GM23338 (cell line): ENCODE measurements around the gene ZFHX3. TPM values are rescaled to one million over a fixed set of nuclear protein-coding genes. Genes with fewer than 3 reads are reported as not detected.

Experiments used
- ATAC-seq: fragments of 200-7000 bp; cut with Tn5 transposase; 3 replicates; pipeline ENCODE4 v1.9.1; 2020
- DNase-seq: peaks from one replicate; pipeline ENCODE4 v3.0.0-alpha.2; 2015; ENCODE audit warnings: low spot score
- H2AFZ ChIP-seq: fragments of 200-600 bp; sonication (generic); 2 replicates; pipeline ENCODE4 v1.8.0; 2016; ENCODE audit warnings: antibody characterized with exemption, mild to moderate bottlenecking, moderate library complexity
- H3F3A ChIP-seq: fragments of 200-600 bp; sonication (generic); replicated peaks from 2 replicates; pipeline ENCODE4 v1.8.0; 2017; ENCODE audit warnings: antibody characterized with exemption, mixed run types, low read depth
- H3K27ac ChIP-seq: fragments of 200-600 bp; sonication (generic); 2 replicates; pipeline ENCODE4 v1.6.1; 2016; ENCODE audit warnings: low read depth
- H3K27me3 ChIP-seq: fragments of 200-600 bp; sonication (generic); 2 replicates; pipeline ENCODE4 v1.8.0; 2016; ENCODE audit warnings: mild to moderate bottlenecking, mixed run types, moderate library complexity; ENCODE audit not compliant: insufficient read depth
- H3K36me3 ChIP-seq: fragments of 200-600 bp; sonication (generic); 2 replicates; pipeline ENCODE4 v1.8.0; 2016; ENCODE audit warnings: mild to moderate bottlenecking; ENCODE audit not compliant: insufficient read depth
- H3K4me1 ChIP-seq: fragments of 200-600 bp; sonication (generic); 2 replicates; pipeline ENCODE4 v1.8.0; 2016; ENCODE audit warnings: mild to moderate bottlenecking, moderate library complexity; ENCODE audit not compliant: insufficient read depth
- H3K4me2 ChIP-seq: fragments of 200-600 bp; sonication (generic); 2 replicates; pipeline ENCODE4 v1.7.1; 2017; ENCODE audit warnings: mixed run types
- H3K4me3 ChIP-seq: fragments of 200-600 bp; sonication (generic); 2 replicates; pipeline ENCODE4 v1.6.1; 2016; ENCODE audit warnings: mixed run types
- H3K79me2 ChIP-seq: fragments of 200-600 bp; sonication (generic); replicated peaks from 2 replicates; pipeline ENCODE4 v1.8.0; 2017; ENCODE audit warnings: mild to moderate bottlenecking; ENCODE audit not compliant: insufficient read depth
- H3K9me2 ChIP-seq: fragments of 200-600 bp; sonication (generic); 2 replicates; pipeline ENCODE4 v1.8.0; 2017; ENCODE audit not compliant: insufficient read depth
- H4K20me1 ChIP-seq: fragments of 200-600 bp; sonication (generic); replicated peaks from 2 replicates; pipeline ENCODE4 v1.8.0; 2017; ENCODE audit warnings: mild to moderate bottlenecking; ENCODE audit not compliant: insufficient read depth
- H3K27ac Mint-ChIP-seq: 2 replicates; pipeline ENCODE4 v1.8.0; 2020; ENCODE audit warnings: inconsistent platforms, mild to moderate bottlenecking, moderate library complexity, mixed read lengths
- H3K27me3 Mint-ChIP-seq: 3 replicates; pipeline ENCODE4 v1.8.0; 2022; ENCODE audit warnings: low read depth, mild to moderate bottlenecking, moderate library complexity, mixed read lengths, inconsistent platforms; ENCODE audit not compliant: insufficient read depth, poor library complexity
- H3K36me3 Mint-ChIP-seq: 3 replicates; pipeline ENCODE4 v1.8.0; 2021; ENCODE audit warnings: low read depth, mild to moderate bottlenecking, inconsistent platforms, moderate library complexity, mixed read lengths
- H3K4me1 Mint-ChIP-seq: 3 replicates; pipeline ENCODE4 v1.8.0; 2020; ENCODE audit warnings: mild to moderate bottlenecking, inconsistent platforms, mixed read lengths
- H3K4me3 Mint-ChIP-seq: 3 replicates; pipeline ENCODE4 v1.8.0; 2021; ENCODE audit warnings: moderate library complexity, mild to moderate bottlenecking, inconsistent platforms, mixed read lengths
- H3K9me3 Mint-ChIP-seq: 3 replicates; pipeline ENCODE4 v1.8.0; 2020; ENCODE audit warnings: moderate library complexity, mild to moderate bottlenecking, inconsistent platforms, mixed read lengths
- CREB1 ChIP-seq: fragments of 250-450 bp; sonication (Bioruptor Pico); IDR thresholded peaks from 2 replicates; pipeline ENCODE4 v1.5.0; 2020; ENCODE audit warnings: low read depth, mild to moderate bottlenecking, moderate library complexity
- CTCF ChIP-seq, 2 experiments: fragments of 200-600 bp in 1 of 2; sonication (generic) in 1 of 2; conservative IDR thresholded peaks; 2 replicates each; pipeline versions ENCODE4 v1.5.1 to v1.6.1; 2016 to 2017; ENCODE audit warnings: antibody characterized with exemption in 2 of 2, low read depth in 2 of 2, mild to moderate bottlenecking in 2 of 2, moderate library complexity in 1 of 2
- ETS1 ChIP-seq: IDR thresholded peaks from 2 replicates; pipeline ENCODE4 v1.6.1; 2016; ENCODE audit warnings: antibody characterized with exemption
- EZH2 ChIP-seq: fragments of 200-600 bp; sonication (generic); IDR thresholded peaks from one replicate; pipeline ENCODE4 v1.8.0; 2017; ENCODE audit warnings: antibody characterized with exemption, mild to moderate bottlenecking, low read depth; ENCODE audit not compliant: unreplicated experiment
- EZH2phosphoT487 ChIP-seq: fragments of 200-600 bp; sonication (generic); IDR thresholded peaks from one replicate; pipeline ENCODE4 v1.8.1; 2018; ENCODE audit warnings: antibody characterized with exemption; ENCODE audit not compliant: unreplicated experiment
- JUNB ChIP-seq: IDR thresholded peaks from one replicate; pipeline ENCODE4 v1.6.1; 2016; ENCODE audit warnings: antibody characterized with exemption; ENCODE audit not compliant: unreplicated experiment
- NANOG ChIP-seq: IDR thresholded peaks from 2 replicates; pipeline ENCODE4 v1.6.1; 2016; ENCODE audit warnings: antibody characterized with exemption, borderline replicate concordance
- STAT1 ChIP-seq: IDR thresholded peaks from one replicate; pipeline ENCODE4 v1.6.1; 2016; ENCODE audit warnings: antibody characterized with exemption; ENCODE audit not compliant: unreplicated experiment
- ZNF114 ChIP-seq: fragments of 250-450 bp; sonication (Bioruptor Pico); IDR thresholded peaks from 2 replicates; pipeline ENCODE4 v1.5.0; 2020; ENCODE audit warnings: mild to moderate bottlenecking, moderate library complexity
- polyA plus RNA-seq: library from polyadenylated mRNA; unstranded; fragments of >200 nt; fragmentation: Nextera tagmentation; extraction: Ambion mirVana; gene quantifications from 2 replicates; pipeline ENCODE4 v1.2.1, GENCODE V29; 2016
- total RNA-seq: library from RNA; depleted of rRNA; stranded (reverse); fragments of >200 nt; shearing (Covaris generic); gene quantifications from 2 replicates; pipeline ENCODE4 v1.2.3, GENCODE V29; 2014
- TF ChIP-seq, protein P1 (sequence below): fragments of 250-450 bp; sonication (Bioruptor Pico); IDR thresholded peaks from 2 replicates; pipeline ENCODE4 v1.5.0; 2020; ENCODE audit warnings: mild to moderate bottlenecking, moderate library complexity

The ZFHX3 gene
- total and polyA plus RNA-seq, 2 experiments from 2014 or later: 1.0 to 1.5 TPM

GRCh38 chr16:72739577-72739976 lies 308.4 kb downstream of the ZFHX3 start:
- TF ChIP-seq EZH2 (no peak), ZNF114 (CRISPR knock-in tag) (no peak), EZH2phosphoT487 (no peak), JUNB (no peak), CREB1 (CRISPR knock-in tag) (no peak), STAT1 (no peak), CTCF (conservative IDR thresholded peaks at IDR 0.05; ENCODE audit: low read depth in 2 of 2) (no peak), NANOG (no peak), ETS1 (no peak)
- TF ChIP-seq, protein P1, sequence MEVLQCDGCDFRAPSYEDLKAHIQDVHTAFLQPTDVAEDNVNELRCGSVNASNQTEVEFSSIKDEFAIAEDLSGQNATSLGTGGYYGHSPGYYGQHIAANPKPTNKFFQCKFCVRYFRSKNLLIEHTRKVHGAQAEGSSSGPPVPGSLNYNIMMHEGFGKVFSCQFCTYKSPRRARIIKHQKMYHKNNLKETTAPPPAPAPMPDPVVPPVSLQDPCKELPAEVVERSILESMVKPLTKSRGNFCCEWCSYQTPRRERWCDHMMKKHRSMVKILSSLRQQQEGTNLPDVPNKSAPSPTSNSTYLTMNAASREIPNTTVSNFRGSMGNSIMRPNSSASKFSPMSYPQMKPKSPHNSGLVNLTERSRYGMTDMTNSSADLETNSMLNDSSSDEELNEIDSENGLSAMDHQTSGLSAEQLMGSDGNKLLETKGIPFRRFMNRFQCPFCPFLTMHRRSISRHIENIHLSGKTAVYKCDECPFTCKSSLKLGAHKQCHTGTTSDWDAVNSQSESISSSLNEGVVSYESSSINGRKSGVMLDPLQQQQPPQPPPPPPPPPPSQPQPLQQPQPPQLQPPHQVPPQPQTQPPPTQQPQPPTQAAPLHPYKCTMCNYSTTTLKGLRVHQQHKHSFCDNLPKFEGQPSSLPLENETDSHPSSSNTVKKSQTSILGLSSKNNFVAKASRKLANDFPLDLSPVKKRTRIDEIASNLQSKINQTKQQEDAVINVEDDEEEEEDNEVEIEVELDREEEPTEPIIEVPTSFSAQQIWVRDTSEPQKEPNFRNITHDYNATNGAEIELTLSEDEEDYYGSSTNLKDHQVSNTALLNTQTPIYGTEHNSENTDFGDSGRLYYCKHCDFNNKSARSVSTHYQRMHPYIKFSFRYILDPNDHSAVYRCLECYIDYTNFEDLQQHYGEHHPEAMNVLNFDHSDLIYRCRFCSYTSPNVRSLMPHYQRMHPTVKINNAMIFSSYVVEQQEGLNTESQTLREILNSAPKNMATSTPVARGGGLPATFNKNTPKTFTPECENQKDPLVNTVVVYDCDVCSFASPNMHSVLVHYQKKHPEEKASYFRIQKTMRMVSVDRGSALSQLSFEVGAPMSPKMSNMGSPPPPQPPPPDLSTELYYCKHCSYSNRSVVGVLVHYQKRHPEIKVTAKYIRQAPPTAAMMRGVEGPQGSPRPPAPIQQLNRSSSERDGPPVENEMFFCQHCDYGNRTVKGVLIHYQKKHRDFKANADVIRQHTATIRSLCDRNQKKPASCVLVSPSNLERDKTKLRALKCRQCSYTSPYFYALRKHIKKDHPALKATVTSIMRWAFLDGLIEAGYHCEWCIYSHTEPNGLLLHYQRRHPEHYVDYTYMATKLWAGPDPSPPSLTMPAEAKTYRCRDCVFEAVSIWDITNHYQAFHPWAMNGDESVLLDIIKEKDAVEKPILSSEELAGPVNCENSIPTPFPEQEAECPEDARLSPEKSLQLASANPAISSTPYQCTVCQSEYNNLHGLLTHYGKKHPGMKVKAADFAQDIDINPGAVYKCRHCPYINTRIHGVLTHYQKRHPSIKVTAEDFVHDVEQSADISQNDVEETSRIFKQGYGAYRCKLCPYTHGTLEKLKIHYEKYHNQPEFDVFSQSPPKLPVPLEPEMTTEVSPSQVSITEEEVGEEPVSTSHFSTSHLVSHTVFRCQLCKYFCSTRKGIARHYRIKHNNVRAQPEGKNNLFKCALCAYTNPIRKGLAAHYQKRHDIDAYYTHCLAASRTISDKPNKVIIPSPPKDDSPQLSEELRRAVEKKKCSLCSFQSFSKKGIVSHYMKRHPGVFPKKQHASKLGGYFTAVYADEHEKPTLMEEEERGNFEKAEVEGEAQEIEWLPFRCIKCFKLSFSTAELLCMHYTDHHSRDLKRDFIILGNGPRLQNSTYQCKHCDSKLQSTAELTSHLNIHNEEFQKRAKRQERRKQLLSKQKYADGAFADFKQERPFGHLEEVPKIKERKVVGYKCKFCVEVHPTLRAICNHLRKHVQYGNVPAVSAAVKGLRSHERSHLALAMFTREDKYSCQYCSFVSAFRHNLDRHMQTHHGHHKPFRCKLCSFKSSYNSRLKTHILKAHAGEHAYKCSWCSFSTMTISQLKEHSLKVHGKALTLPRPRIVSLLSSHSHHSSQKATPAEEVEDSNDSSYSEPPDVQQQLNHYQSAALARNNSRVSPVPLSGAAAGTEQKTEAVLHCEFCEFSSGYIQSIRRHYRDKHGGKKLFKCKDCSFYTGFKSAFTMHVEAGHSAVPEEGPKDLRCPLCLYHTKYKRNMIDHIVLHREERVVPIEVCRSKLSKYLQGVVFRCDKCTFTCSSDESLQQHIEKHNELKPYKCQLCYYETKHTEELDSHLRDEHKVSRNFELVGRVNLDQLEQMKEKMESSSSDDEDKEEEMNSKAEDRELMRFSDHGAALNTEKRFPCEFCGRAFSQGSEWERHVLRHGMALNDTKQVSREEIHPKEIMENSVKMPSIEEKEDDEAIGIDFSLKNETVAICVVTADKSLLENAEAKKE (CRISPR knock-in tag): no peak
- Histone ChIP-seq H3K79me2 (no peaks in the 10 kb centered on the region), H3K9me2 (peaks cover 9% of the 10 kb centered on the region; the same call in 1 of the 2 replicates), H2AFZ (no peak overlapping the region), H3K4me3 (no peak overlapping the region), H3K4me2 (no peak overlapping the region), H3F3A (no peaks in the 10 kb centered on the region), H4K20me1 (no peaks in the 10 kb centered on the region), H3K27me3 (no peaks in the 10 kb centered on the region), H3K27ac (no peak overlapping the region), H3K4me1 (peaks cover 9% of the 10 kb centered on the region; the same call in 1 of the 2 replicates), H3K36me3 (no peaks in the 10 kb centered on the region)
- no peak overlapping the region for H3K27ac Mint-ChIP-seq
- DNase-seq: peak; percentile 29
- no peaks in the 10 kb centered on the region for H3K27me3 Mint-ChIP-seq
- no peak for ATAC-seq
- H3K9me3 Mint-ChIP-seq: peaks cover 6% of the 10 kb centered on the region; the same call in 1 of the 3 replicates
- H3K4me1 Mint-ChIP-seq: peaks cover 2% of the 10 kb centered on the region; the same call in 2 of the 3 replicates
- no peaks in the 10 kb centered on the region; the same call in 2 of the 3 replicates for H3K36me3 Mint-ChIP-seq
- H3K4me3 Mint-ChIP-seq: no peak overlapping the region
